Osteocyte (in vitro differentiated cells): ENCODE data around the gene IBA57. TPM values are rescaled to one million over a fixed set of nuclear protein-coding genes. Genes with fewer than 3 reads are reported as not detected.

Source experiments
- DNase-seq: peaks from one replicate; pipeline ENCODE4 v3.0.0; 2021; ENCODE audit warnings: mixed read lengths; ENCODE audit not compliant: unreplicated experiment; ENCODE audit errors: extremely low spot score
- H3K27ac Mint-ChIP-seq: one replicate; pipeline ENCODE4 v1.8.0; 2021; ENCODE audit warnings: mild to moderate bottlenecking, mixed read lengths; ENCODE audit not compliant: unreplicated experiment
- H3K27me3 Mint-ChIP-seq: one replicate; pipeline ENCODE4 v1.8.0; 2021; ENCODE audit warnings: mixed read lengths; ENCODE audit not compliant: unreplicated experiment
- H3K36me3 Mint-ChIP-seq: one replicate; pipeline ENCODE4 v1.8.0; 2021; ENCODE audit warnings: mixed read lengths; ENCODE audit not compliant: unreplicated experiment
- H3K4me1 Mint-ChIP-seq: one replicate; pipeline ENCODE4 v1.8.0; 2021; ENCODE audit warnings: mixed read lengths; ENCODE audit not compliant: unreplicated experiment
- H3K4me3 Mint-ChIP-seq: one replicate; pipeline ENCODE4 v1.8.0; 2021; ENCODE audit warnings: mild to moderate bottlenecking, moderate library complexity, mixed read lengths; ENCODE audit not compliant: unreplicated experiment
- H3K9me3 Mint-ChIP-seq: one replicate; pipeline ENCODE4 v1.8.0; 2021; ENCODE audit warnings: mixed read lengths; ENCODE audit not compliant: unreplicated experiment
- CTCF ChIP-seq: fragments of 200-600 bp; sonication (generic); IDR thresholded peaks from 2 replicates; pipeline ENCODE4 v1.5.0; 2021; ENCODE audit warnings: antibody characterized with exemption, mild to moderate bottlenecking, moderate library complexity
- total RNA-seq: library from RNA; stranded (reverse); gene quantifications from 2 replicates; pipeline ENCODE4 v1.2.1, GENCODE V29; 2021

Gene IBA57
- total RNA-seq, 1 donor from 2014 or later: 8.1 TPM

GRCh38 chr1:228204958-228205357 lies 39.4 kb downstream of the IBA57 start:
- H3K4me1 Mint-ChIP-seq: peaks cover 2% of the 10 kb centered on the region
- no peak for TF ChIP-seq CTCF
- H3K27ac Mint-ChIP-seq: no peak overlapping the region
- H3K9me3 Mint-ChIP-seq: no peaks in the 10 kb centered on the region
- no peak for DNase-seq
- H3K4me3 Mint-ChIP-seq: no peak overlapping the region
- H3K27me3 Mint-ChIP-seq: peaks cover 7% of the 10 kb centered on the region
- peaks cover 6% of the 10 kb centered on the region for H3K36me3 Mint-ChIP-seq

DNA sequence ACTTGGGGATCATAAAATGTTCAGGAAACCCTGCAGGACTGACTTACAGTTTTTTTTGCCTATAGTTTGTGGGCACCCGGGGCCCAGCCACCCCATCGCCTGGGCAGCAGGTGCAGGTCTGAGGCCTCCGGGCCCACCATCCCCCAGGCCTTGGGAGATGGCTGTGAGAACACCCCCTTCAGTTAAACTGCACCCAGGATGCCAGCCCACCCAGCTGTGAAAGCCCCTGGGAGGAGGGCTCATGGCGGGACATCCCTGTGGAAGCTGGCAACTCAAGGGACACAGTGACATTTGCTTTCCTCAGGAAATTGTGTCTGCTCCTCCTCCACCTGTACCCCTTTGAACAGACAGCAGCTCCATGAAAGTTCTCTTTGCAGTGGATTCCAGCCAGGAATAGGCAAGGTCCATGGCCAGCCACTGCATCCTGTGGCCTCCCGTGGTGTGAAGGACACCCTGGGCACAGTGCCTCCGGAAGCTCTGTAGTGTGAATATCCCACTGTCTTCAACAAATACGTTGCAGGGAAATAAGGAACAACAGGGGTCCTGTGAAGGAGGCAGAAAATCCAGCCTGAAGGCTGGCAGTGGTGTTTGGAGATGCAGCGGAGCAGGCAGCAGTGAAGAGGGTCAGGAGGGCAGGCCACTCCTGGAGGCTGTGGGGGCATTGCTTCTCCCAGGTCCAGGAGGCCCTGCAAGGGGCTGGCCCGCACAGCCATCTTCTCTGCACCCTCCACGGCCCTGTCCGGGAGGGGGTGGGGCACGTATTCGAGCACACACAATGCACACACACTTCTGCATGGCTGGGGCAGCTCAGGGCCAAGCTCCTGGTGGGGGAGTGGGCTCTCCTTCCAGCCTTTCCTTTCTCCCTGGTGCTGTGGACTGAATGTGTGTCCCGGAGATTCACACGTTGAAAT lies 40.2 kb downstream of the IBA57 start:
- DNase-seq: peak; percentile 73
- H3K4me1 Mint-ChIP-seq: peaks cover 2% of the 10 kb centered on the region
- H3K27me3 Mint-ChIP-seq: peaks cover 7% of the 10 kb centered on the region
- H3K4me3 Mint-ChIP-seq: no peak overlapping the region
- H3K36me3 Mint-ChIP-seq: peaks cover 1% of the 10 kb centered on the region
- H3K27ac Mint-ChIP-seq: no peak overlapping the region
- H3K9me3 Mint-ChIP-seq: no peaks in the 10 kb centered on the region
- TF ChIP-seq CTCF: no peak

- Mint-ChIP-seq H3K4me3 (no peak overlapping the region), H3K4me1 (peaks cover 2% of the 10 kb centered on the region), H3K9me3 (no peaks in the 10 kb centered on the region), H3K27ac (no peak overlapping the region), H3K36me3 (no peaks in the 10 kb centered on the region), H3K27me3 (peaks cover 7% of the 10 kb centered on the region)
- no peak for TF ChIP-seq CTCF
- DNase-seq: peak; percentile 83
Observed at GRCh38 chr1:228206582-228207351, 41.2 kb downstream of the IBA57 start.

DNA sequence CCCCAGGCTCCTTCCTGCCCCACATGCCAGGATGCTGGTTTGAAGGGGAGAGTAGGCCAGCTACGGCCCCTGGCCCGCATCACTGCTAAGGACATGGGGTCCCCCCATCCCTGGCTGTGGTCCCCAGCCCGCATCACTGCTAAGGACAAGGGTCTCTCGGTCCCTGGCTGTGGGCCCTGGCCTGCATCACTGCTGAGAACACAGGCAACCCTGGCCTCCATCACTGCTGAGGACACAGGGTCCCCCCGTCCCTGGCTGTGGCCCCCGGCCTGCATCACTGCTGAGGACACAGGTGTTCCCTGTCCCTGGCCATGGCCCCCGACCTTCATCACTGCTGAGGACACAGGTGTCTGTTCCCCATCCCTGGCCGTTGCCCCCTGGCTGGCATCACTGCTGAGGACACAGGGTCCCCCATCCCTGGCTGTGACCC lies 41.8 kb downstream of the IBA57 start:
- H3K27me3 Mint-ChIP-seq: peaks cover 7% of the 10 kb centered on the region
- DNase-seq: peak; percentile 80
- no peaks in the 10 kb centered on the region for H3K36me3 Mint-ChIP-seq
- H3K4me3 Mint-ChIP-seq: no peak overlapping the region
- no peak overlapping the region for H3K27ac Mint-ChIP-seq
- H3K9me3 Mint-ChIP-seq: no peaks in the 10 kb centered on the region
- TF ChIP-seq CTCF: no peak
- peaks cover 2% of the 10 kb centered on the region for H3K4me1 Mint-ChIP-seq
